Pulmonary artery endothelial cell (primary cell): ENCODE measurements around the gene TADA1. TPM values are rescaled to one million over a fixed set of nuclear protein-coding genes. Genes with fewer than 3 reads are reported as not detected.

Experiments
- DNase-seq: peaks from one replicate; pipeline ENCODE4 v3.0.0-alpha.2; 2011; ENCODE audit warnings: low read depth, low spot score
- total RNA-seq: library from RNA; depleted of rRNA; stranded (reverse); fragments of >200 nt; gene quantifications from 2 replicates; pipeline ENCODE4 v1.2.3, GENCODE V29; 2014

TADA1 gene
- total RNA-seq = 10.7 and 10.9 TPM in 2 replicates

GRCh38 chr1:166875734-166876539 lies at the start of gene TADA1:
Gene TADA1 (minus strand): TSS chr1:166876264. CDS start chr1:166876233, 31 bp downstream.
- peak; percentile 94 for DNase-seq

GRCh38 chr1:166924823-166925541 lies 48.9 kb upstream of the TADA1 start:
- no peak for DNase-seq

GRCh38 chr1:166920561-166921475 lies 44.8 kb upstream of the TADA1 start:
- DNase-seq = no peak

GRCh38 chr1:166918956-166919316 lies 42.9 kb upstream of the TADA1 start:
- no peak for DNase-seq

- DNase-seq = no peak
Measured at GRCh38 chr1:166918088-166918955, 42.3 kb upstream of the TADA1 start.

- DNase-seq = no peak
Measured at GRCh38 chr1:166915941-166916340, 39.9 kb upstream of the TADA1 start.

GRCh38 chr1:166915042-166915441 lies 39.0 kb upstream of the TADA1 start:
- no peak for DNase-seq

- DNase-seq = no peak
Measured at GRCh38 chr1:166914111-166914510, 38.0 kb upstream of the TADA1 start.

- DNase-seq = no peak
Measured at GRCh38 chr1:166911624-166912023, 35.6 kb upstream of the TADA1 start.

GRCh38 chr1:166910396-166910994 lies 34.4 kb upstream of the TADA1 start:
- DNase-seq = peak; percentile 56

GRCh38 chr1:166908942-166909341 lies 32.9 kb upstream of the TADA1 start:
- no peak for DNase-seq

- no peak for DNase-seq
Measured at GRCh38 chr1:166907763-166908162, 31.7 kb upstream of the TADA1 start.

GRCh38 chr1:166907051-166907450 lies 31.0 kb upstream of the TADA1 start:
- DNase-seq = no peak

- no peak for DNase-seq
Measured at GRCh38 chr1:166906647-166907046, 30.6 kb upstream of the TADA1 start.

GRCh38 chr1:166905900-166906299 lies 29.8 kb upstream of the TADA1 start:
- DNase-seq = no peak

GRCh38 chr1:166905136-166905535 lies 29.1 kb upstream of the TADA1 start:
- no peak for DNase-seq

- DNase-seq = no peak
Measured at GRCh38 chr1:166903232-166903631, 27.2 kb upstream of the TADA1 start.

GRCh38 chr1:166902279-166902678 lies 26.2 kb upstream of the TADA1 start:
- no peak for DNase-seq

- DNase-seq = no peak
Measured at GRCh38 chr1:166900987-166901386, 24.9 kb upstream of the TADA1 start.

- no peak for DNase-seq
Measured at GRCh38 chr1:166899769-166900168, 23.7 kb upstream of the TADA1 start.
